Endometrium (tissue), 2 donors: Measurements from ENCODE around the gene PHACTR1.

ENCODE experiments used
- FAIRE-seq: peaks from 2 replicates; lab custom pipeline; 2012; peaks lifted over from hg19 to GRCh38; lab: Jason Lieb, UNC
- donor health status: control.
- donor health status: control.

The PHACTR1 gene

GRCh38 chr6:13267142-13267651 lies 550.6 kb downstream of the PHACTR1 start:
- FAIRE-seq = no peak

GRCh38 chr6:13268913-13269518 lies 552.4 kb downstream of the PHACTR1 start:
- FAIRE-seq = no peak

GRCh38 chr6:13272131-13273046 lies 555.8 kb downstream of the PHACTR1 start:
- no peak for FAIRE-seq

DNA sequence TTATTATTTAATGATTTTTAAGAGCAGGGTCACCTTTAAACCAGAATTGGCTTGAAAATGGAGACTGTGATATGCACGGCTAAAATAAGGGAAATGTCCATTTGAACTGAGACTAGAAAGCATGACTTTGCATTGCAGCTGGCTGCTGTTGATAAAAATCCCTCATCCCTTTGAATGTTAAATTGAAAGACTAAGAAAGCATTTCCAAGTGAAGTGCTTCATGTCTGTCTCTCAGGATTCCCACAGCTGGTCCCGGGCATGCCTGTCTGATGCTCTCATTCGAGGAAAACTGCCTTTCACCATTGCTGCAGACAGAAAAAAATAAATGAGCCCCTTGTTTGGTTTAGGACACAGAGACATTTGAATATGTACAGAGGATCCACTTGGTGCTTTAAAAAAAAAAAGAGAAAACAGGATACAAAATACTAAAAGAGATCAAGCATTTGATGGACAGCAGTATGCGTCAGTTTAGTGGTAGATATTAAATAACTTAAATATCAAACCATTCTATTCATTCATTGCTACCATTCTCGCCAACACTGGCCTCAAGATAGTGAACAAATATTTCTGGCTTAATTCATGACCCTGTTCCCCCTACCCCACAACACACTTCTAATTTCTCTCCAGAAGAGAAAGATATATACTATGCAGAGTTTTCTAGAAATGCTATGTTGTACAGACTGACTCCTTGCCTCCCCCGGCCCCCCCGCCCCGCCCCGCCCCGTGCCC lies 556.8 kb downstream of the PHACTR1 start:
- no peak for FAIRE-seq

- no peak for FAIRE-seq
Measured at GRCh38 chr6:13273931-13274706, 557.6 kb downstream of the PHACTR1 start.

DNA sequence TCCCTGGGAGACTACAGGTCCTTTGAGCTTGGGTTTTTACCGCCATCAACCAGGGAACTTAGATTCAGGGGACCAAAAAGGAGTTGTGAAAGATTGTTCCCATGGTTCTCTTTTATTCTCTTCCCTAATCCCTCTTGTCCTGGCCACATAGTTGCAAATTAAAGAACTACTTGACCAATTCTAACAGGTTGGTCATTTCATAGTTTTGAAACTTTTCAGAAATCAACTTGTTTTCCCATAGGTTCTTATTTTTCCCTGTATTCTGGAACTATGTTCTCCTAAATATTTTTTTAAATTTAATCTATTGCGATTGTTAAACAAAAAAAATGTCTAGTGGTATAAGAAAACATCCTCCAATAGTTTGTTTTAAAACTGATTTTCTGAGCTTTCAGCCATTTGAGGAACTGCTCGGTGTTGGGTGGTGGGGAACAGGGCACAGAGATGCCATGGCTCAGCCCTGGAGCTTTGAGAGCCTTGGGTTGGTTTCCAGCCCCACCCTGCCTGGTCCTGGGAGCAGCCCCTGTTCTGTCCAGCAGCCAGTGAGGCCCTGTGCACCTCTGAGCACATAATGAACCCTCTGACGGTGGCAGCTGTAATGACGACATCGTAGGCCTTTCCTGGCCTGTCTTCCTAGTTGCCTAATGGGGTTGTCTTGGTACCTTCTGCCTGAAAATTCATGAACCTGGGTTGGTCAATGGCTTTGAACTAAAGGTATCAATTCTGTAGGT lies 558.3 kb downstream of the PHACTR1 start:
- no peak for FAIRE-seq

DNA sequence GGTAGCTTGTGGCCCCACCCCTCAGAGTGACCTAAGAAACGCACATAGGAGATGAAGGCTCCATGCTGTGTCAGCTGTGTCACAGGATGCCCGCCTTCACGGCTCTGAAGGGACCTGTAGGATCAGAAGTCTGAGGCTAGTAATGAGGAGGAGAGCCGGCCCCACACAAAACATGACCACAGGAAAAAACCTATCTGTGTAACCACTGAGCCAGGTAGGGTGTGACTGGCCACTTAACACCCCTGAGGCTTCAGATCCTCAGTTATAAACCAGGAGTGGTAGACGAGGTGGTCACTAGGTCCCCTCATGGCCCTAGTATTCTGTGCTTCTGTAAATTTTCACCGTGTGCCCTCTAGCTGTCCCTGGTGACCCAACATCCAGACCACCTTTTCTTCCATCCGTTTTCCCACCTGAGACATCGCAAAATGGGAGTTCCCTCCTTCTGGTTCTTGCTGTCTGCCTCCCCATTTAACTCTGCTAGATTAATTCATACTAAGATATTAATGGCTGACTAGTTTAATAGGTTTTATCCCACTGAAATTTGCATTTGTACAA lies 558.9 kb downstream of the PHACTR1 start:
- FAIRE-seq = no peak

DNA sequence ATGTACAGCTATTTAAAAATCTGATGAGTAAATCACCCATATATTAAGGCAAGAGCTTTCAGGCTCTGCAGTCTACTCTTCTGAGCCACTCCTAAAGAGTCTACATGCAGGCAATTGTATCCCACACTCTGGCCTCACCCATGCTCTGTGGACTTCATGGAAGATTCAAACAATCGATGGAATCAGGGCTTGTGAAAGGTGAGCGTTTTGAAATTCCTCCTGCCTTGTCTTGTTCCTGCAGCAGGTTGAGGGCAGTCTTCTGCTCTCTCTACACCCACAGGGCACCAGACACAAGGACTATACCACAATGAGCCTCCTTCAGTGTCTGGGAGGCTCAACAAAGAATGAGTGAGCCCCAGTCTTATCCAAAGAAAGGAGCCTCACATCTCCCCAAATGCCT lies 560.7 kb downstream of the PHACTR1 start:
- FAIRE-seq = no peak

DNA sequence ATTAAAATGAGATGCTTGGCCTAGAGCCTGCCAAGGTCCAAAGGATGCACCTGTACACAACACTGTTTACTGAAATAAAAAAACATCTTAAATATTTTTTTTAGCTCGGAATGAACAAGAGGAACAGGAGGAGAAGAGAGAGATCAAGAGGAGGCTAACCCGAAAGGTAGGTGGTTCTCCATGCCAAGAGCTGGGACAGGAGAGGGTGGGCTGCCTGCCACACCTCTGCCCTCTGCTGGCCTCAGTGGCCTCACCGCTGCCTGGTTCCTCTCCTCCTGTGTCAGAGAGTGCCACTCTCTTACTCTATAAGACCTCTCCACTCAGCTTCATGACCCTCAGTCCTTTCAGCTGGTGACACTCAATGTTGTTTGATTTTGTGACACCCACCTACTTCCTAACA lies 561.6 kb downstream of the PHACTR1 start:
- no peak for FAIRE-seq

GRCh38 chr6:13278991-13279390 lies 562.4 kb downstream of the PHACTR1 start:
- FAIRE-seq = peak; percentile 83

- FAIRE-seq = no peak
Measured at GRCh38 chr6:13280254-13280653, 563.7 kb downstream of the PHACTR1 start.

GRCh38 chr6:13281686-13282085 lies 565.1 kb downstream of the PHACTR1 start:
- FAIRE-seq = no peak

GRCh38 chr6:13282393-13283069 lies 566.0 kb downstream of the PHACTR1 start:
- FAIRE-seq = no peak

DNA sequence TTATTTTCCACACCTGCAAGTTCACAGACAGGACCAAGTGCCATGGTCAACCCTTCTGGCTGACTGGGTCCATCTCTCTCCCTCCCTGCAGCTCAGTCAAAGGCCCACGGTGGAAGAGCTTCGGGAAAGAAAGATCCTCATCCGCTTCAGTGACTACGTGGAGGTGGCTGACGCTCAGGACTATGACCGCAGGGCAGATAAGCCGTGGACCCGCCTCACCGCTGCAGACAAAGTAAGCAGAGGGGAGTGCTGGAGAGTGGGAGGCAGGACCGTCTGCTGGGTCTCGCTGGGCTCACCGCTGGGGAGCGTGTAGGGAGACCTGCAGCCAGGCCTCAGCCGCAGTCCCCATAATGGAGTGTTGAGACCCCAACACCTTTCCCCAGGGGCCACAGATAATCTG lies 566.8 kb downstream of the PHACTR1 start:
- no peak for FAIRE-seq

- no peak for FAIRE-seq
Measured at GRCh38 chr6:13284646-13285045, 568.1 kb downstream of the PHACTR1 start.

GRCh38 chr6:13285705-13286104 lies 569.1 kb downstream of the PHACTR1 start:
- FAIRE-seq = no peak

DNA sequence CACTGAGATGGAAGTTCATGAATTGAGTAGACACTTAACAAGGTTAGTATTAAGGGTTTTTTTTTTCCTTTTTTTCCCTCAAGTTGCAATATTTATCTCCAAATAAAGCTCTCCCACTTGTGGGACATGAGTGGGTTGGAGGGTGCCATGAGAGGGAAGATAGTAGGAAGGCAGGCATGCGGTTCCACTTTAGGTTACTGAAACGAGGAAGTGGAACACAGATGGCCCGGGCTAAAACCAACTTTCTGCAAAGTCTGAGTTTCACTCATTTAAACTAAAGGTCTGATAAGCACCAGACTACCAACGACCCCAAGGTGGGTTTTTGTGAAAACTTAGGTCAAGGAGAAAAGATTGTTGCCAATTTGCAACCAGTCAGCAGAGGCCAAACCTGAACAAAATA lies 569.6 kb downstream of the PHACTR1 start:
- FAIRE-seq = no peak

DNA sequence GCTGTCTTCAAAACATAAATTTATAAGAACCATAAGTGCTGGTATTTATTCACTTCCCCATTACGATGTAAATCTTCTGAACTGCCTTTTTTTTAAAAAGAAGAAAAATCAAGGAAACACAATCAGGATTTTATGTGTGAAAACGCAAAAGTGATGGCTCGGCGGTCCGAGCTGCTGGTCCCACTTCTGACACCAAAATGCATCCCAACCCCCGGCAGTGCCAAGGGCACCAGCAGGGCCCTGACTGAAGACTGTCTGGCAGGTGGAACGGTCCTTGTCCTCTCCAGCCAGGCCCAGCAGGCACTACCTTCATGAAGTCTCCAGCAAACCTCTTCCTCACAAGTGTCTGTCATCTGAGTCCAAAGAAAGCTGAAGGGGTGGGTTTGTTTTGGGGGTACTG lies 570.5 kb downstream of the PHACTR1 start:
- no peak for FAIRE-seq

DNA sequence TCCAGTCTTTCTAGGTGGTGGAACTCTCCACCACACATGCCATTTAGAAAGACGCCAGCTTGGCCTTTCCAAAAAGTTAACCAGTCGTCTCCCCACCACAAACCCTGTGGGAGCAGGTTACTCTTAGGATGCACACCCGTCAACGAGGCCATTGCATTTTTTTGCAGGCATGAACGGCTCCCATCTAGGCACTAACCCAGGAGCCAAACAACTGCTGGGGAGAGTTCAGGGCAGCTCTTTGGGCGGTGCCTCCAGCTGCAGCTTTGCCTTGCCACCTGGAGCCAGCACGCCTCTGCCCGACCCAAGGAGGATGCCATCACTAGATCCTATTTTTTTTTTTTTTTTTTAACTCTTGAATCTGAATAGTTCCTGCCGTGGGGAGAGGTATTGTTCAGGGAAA lies 571.9 kb downstream of the PHACTR1 start:
- FAIRE-seq = no peak

DNA sequence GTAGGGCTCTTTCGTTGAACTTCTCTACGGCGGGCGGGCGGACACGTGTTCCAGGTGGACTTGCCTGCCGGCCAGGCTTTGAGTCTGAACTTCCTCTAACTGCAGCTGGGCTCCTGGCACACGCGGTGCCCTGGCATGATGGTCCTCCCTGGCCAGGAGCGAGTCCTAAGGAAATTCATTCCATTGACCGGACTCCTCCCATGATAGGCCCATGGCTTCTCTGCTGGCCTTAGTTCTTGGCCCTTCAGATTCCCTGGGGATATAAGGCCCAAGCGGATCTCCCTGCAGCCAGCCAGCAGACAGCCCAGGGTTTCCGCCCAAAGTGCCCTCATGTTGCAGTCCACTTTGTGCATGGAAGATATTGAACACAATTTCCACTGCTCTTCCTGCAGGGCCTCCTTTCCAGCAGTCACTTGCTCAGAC lies 572.4 kb downstream of the PHACTR1 start:
- FAIRE-seq = no peak
